Right renal cortex interstitium (tissue), 3 donors: ENCODE data around the gene DCAF6. TPM values are rescaled to one million over a fixed set of nuclear protein-coding genes. Genes with fewer than 3 reads are reported as not detected.

Source experiments
- DNase-seq, 3 donors: peaks; one replicate each; pipeline ENCODE4 v3.0.0-alpha.2; 2013; ENCODE audit warnings: low read depth in 3 of 3, low spot score in 2 of 3
- polyA plus RNA-seq, 3 donors: library from polyadenylated mRNA; unstranded; fragments of 120-200 nt; gene quantifications; one replicate each; pipeline ENCODE4 v1.2.1, GENCODE V29; 2013; ENCODE audit not compliant: insufficient read length in 3 of 3

The DCAF6 gene
- polyA plus RNA-seq, 3 donors = 73.7 to 84.4 (median 82.3) TPM

- DNase-seq = no peak
These were observed 161.5 kb downstream of the DCAF6 start for GRCh38 chr1:168097921-168098528.

DNA sequence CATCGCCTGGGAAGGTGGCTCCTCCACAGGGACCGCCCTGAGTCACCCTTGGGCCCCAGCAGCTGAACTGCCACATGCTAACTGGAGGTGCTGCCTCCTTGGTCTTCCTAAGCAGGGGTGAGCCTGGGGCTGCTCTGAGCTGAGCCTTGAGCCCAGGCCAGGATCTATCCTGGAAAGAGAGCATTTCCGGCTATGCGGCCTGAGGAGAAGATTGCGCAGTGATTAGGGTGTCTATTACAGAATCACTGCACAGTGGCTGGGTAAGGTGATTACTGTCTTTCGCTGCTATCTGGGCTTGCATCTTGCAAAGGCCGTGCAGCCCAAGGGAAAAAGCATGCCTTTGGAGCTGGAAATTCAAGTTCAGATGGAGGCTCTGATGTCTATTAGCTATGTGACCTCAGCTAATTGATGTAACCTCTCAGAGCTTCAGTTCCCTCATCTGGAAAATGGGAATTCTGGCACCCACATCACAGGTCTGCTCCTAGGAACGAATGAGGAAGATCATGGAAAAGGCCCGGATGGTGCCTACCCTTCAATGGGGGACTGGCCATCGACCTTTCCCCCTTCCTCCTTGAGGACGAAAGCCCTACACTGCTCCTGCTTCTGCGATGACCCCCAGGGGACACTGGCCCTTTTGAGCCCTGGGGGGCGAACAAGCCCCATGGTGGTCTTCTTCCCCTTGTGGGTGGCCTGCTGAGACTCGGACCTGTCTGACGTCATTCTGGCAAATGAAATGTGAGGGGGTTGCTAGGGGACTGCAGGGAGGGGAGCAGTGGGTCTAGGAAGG lies 162.2 kb downstream of the DCAF6 start:
- DNase-seq = no peak

GRCh38 chr1:168099337-168099801 lies 162.9 kb downstream of the DCAF6 start:
- no peak for DNase-seq

GRCh38 chr1:168100315-168101002 lies 164.0 kb downstream of the DCAF6 start:
- DNase-seq = no peak

DNA sequence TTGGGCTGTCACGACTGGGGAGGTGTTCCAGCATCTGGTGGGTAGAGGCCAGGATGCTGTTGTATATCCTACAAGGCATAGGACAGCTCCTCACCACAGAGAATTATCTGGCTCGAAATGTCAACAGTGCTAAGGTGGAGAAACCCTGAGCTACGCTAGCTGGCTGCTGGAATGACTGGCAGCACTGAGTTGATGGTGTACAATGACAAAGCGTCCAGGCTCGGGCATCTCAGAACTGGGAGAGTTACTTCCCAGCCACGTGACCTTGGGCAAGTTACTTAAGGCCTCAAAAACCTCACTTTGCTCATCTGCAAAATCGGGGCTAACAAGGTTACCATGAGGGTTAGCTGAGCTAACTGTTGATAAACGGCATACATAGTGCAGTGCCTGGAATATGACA lies 164.9 kb downstream of the DCAF6 start:
- DNase-seq = no peak

- no peak for DNase-seq
These were observed 166.0 kb downstream of the DCAF6 start for GRCh38 chr1:168102487-168102886.

DNA sequence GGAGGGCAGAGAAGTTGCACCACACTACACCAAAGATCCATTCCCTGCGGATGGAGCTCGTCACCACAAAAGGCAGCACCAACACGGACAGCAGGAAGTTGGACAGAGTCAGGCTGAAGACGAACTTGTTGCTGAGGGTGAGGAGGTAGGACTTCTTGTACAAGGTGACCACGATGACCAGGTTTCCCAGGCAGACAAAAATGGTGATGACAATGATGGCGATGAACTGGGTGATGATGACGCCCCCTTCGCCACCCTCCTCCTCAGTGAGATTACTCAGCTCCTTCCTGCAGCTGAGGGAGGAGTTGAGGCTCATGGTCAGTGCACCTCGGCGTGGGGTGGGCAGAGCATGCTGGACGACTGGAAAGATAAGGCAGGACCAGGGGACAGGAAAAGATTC lies 168.1 kb downstream of the DCAF6 start:
- no peak for DNase-seq

DNA sequence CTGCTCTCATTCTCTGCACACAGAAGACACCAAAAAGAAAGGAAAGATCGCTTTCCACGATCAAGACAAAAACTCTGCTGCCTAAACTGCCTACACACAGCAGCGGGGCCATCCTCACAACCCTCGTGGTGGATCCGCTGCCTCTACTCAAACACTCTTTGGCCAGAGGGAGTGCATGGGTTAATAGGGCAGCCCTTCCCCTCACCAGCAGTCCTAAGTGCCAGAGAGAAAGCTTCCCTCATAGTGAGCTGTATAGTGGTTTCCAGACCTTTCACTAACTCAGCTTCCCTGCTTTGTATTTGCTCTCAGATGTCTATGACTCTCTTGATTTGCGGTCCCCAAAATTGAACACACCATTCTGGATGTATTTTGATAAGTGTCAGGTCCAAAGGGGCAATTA lies 169.4 kb downstream of the DCAF6 start:
- no peak for DNase-seq

- DNase-seq = no peak
These were observed 169.8 kb downstream of the DCAF6 start for GRCh38 chr1:168106274-168106673.

DNA sequence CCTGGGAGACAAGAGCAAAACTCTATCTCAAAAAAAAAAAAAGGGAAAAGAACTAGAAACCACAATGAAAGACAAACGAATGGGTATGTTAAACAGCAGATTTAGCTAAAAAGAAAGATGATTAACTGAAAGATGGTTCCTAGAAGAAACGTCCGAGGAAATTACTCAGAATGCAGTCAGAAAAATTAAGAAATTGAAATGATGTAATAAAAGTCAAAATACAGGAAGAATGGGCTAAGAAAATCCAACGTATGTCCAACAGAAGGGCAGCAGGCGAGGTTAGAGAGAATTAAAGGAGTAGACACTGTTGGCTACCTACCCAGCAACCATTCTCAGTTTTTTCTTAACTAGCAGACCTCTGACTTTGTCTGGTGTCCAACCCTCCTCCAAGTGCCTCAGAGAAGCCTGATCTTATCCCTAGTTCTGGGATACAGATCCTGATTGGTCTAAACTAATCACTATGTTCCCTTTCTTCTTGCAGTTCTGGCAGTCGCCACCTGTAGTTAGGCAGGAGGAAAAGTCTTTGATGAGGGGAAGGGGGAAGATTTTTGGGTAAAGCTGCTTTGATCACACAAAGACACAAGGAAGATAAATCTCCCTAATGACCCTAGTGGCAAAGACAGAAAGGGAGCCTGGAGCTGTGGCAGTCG lies 174.5 kb downstream of the DCAF6 start:
- no peak for DNase-seq

- DNase-seq = no peak
These were observed 176.3 kb downstream of the DCAF6 start for GRCh38 chr1:168112673-168113305.

GRCh38 chr1:168114845-168115244 lies 178.4 kb downstream of the DCAF6 start:
- no peak for DNase-seq

- DNase-seq = no peak
These were observed 179.9 kb downstream of the DCAF6 start for GRCh38 chr1:168116327-168116799.

- DNase-seq = no peak
These were observed 183.3 kb downstream of the DCAF6 start for GRCh38 chr1:168119750-168120149.

DNA sequence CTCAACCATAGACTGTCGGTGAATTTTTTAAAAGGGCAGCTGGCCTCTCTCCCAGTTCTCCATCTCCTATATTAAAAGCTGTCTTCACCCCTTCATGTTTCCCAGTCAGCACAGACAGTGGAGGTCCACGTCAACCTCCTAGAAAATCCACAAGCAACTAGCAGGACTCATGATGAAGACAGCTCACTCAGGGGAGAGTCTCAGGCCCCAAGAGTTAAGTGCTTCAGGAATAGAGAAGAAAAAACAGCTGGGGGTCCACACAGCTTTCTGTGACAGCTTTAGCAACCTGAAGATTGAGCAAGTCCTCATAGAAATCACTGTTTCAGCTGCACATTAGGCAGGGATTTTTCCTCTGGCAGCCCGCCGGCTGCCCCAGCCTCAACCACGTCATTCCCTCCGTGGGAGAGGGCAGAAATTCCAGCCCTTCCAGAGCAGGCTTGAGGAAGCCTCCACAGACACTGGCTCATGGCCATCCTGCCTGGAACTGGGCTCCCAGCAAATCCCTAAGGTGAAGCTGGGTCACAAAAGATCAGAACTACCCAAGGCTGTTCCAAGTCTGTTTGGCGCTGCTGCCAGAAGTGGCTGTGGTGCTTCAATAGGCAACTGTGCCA lies 185.0 kb downstream of the DCAF6 start:
- DNase-seq = no peak

DNA sequence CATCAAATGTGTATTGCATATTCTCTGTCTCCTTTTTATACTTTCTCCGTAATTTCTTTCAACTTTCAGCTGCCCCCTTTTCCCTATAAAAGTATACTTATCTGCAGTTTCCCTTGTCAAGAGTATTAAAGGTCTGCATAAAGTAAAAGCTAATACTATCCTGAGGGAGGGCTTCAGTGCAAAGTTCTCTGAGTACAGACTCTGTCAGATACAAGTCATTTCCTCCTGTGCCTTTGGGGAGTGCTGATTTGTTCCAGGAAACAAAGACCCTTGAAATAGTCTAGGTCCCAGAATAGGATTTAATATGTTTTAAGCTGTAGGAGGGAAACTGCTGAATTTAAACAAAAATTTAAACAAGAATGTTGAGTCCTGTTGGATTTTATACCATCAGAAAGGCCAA lies 188.6 kb downstream of the DCAF6 start:
- no peak for DNase-seq
